HEK293 (cell line): ENCODE results near the gene BTBD16.

Experiments
- CTCF ChIA-PET: fragments of 350-600 bp; formaldehyde crosslinking; extraction: SDS; loops from one replicate; lab custom pipeline; 2021; ENCODE audit warnings: antibody characterized with exemption; lab: Yijun Ruan, JAX
- POLR2A ChIA-PET: fragments of 300-600 bp; formaldehyde crosslinking; extraction: SDS; loops from one replicate; lab custom pipeline; 2020; ENCODE audit warnings: antibody characterized with exemption, inconsistent platforms; lab: Yijun Ruan, JAX
- H3K27ac ChIP-seq: fragments of 200-500 bp; sonication (Bioruptor generic); 2 replicates; pipeline ENCODE4 v1.5.1; 2014; ENCODE audit warnings: low read depth, low read length, control low read depth, inconsistent platforms; ENCODE audit errors: extremely low read depth
- H3K36me3 ChIP-seq, 2 experiments: fragments of 200-500 bp in 1 of 2; sonication (Bioruptor generic) in 1 of 2; 1 replicate in 1 of 2; 2 replicates in 1 of 2; pipeline ENCODE4 v1.5.1; 2014 to 2017; ENCODE audit warnings: inconsistent platforms in 2 of 2, low read length in 2 of 2; ENCODE audit not compliant: control insufficient read depth in 2 of 2, insufficient read depth in 1 of 2
- H3K4me1 ChIP-seq: fragments of 200-500 bp; sonication (Bioruptor generic); 2 replicates; pipeline ENCODE4 v1.5.1; 2014; ENCODE audit warnings: mild to moderate bottlenecking, low read length, inconsistent platforms; ENCODE audit not compliant: control insufficient read depth, insufficient read depth
- H3K4me3 ChIP-seq: 2 replicates; pipeline ENCODE4 v1.5.1; 2011; ENCODE audit warnings: low read depth, mild to moderate bottlenecking, control low read depth, low read length, moderate library complexity
- H3K9me3 ChIP-seq: fragments of 200-500 bp; sonication (Bioruptor generic); 2 replicates; pipeline ENCODE4 v1.5.1; 2014; ENCODE audit warnings: low read depth, low read length, inconsistent platforms; ENCODE audit not compliant: control insufficient read depth, insufficient read depth
- FEZF1 ChIP-seq: fragments of 450-650 bp; formaldehyde crosslinking; IDR thresholded peaks from 2 replicates; pipeline ENCODE4 v1.5.1; 2016; ENCODE audit warnings: missing biosample characterization, missing genetic modification characterization
- GLIS1 ChIP-seq: fragments of 450-650 bp; formaldehyde crosslinking; IDR thresholded peaks from 2 replicates; pipeline ENCODE4 v1.5.1; 2016; ENCODE audit warnings: missing biosample characterization, missing genetic modification characterization
- KLF10 ChIP-seq: fragments of 450-650 bp; IDR thresholded peaks from 2 replicates; pipeline ENCODE4 v1.5.1; 2018; ENCODE audit warnings: missing biosample characterization, mild to moderate bottlenecking, missing genetic modification characterization
- MYNN ChIP-seq: fragments of 450-650 bp; formaldehyde crosslinking; IDR thresholded peaks from 2 replicates; pipeline ENCODE4 v1.5.1; 2016; ENCODE audit warnings: missing biosample characterization, missing genetic modification characterization, borderline replicate concordance
- PBX3 ChIP-seq: sonication (generic); formaldehyde crosslinking; IDR thresholded peaks from 2 replicates; pipeline ENCODE4 v1.8.1; 2022; ENCODE audit warnings: mild to moderate bottlenecking, moderate library complexity, missing genetic modification reagents
- REPIN1 ChIP-seq: fragments of 450-650 bp; formaldehyde crosslinking; IDR thresholded peaks from 2 replicates; pipeline ENCODE4 v1.5.1; 2017; ENCODE audit warnings: missing biosample characterization, missing genetic modification characterization, low read depth
- SP2 ChIP-seq: fragments of 450-650 bp; formaldehyde crosslinking; IDR thresholded peaks from 2 replicates; pipeline ENCODE4 v1.5.1; 2016; ENCODE audit warnings: missing biosample characterization, missing genetic modification characterization
- YY1 ChIP-seq: fragments of 450-650 bp; formaldehyde crosslinking; IDR thresholded peaks from 2 replicates; pipeline ENCODE4 v1.5.1; 2018; ENCODE audit warnings: missing biosample characterization, missing genetic modification characterization
- ZBTB48 ChIP-seq: fragments of 450-650 bp; formaldehyde crosslinking; IDR thresholded peaks from 2 replicates; pipeline ENCODE4 v1.5.1; 2016; ENCODE audit warnings: missing biosample characterization, missing genetic modification characterization
- ZFHX2 ChIP-seq: fragments of 450-650 bp; formaldehyde crosslinking; conservative IDR thresholded peaks from 2 replicates; pipeline ENCODE4 v1.5.1; 2016; ENCODE audit warnings: missing biosample characterization, missing genetic modification characterization
- ZFP69B ChIP-seq: fragments of 450-650 bp; formaldehyde crosslinking; IDR thresholded peaks from 2 replicates; pipeline ENCODE4 v1.5.1; 2016; ENCODE audit warnings: missing biosample characterization, missing genetic modification characterization
- ZNF155 ChIP-seq: fragments of 450-650 bp; formaldehyde crosslinking; IDR thresholded peaks from 2 replicates; pipeline ENCODE4 v1.5.1; 2016; ENCODE audit warnings: missing biosample characterization, missing genetic modification characterization
- ZNF19 ChIP-seq: fragments of 450-650 bp; formaldehyde crosslinking; IDR thresholded peaks from 2 replicates; pipeline ENCODE4; 2016; ENCODE audit warnings: missing biosample characterization, missing genetic modification characterization, low read depth
- ZNF274 ChIP-seq, 2 experiments: fragments of 200-500 bp in 1 of 2; fragments of 450-650 bp in 1 of 2; sonication (Bioruptor generic) in 1 of 2; formaldehyde crosslinking in 1 of 2; IDR thresholded peaks; 2 replicates each; pipeline versions ENCODE4 v1.5.1 to v1.6.1; 2014 to 2016; ENCODE audit warnings: borderline replicate concordance in 1 of 2, inconsistent platforms in 1 of 2, low read length in 1 of 2, missing biosample characterization in 1 of 2, missing genetic modification characterization in 1 of 2
- ZNF341 ChIP-seq: fragments of 450-650 bp; formaldehyde crosslinking; IDR thresholded peaks from 2 replicates; pipeline ENCODE4; 2016; ENCODE audit warnings: low read depth, missing biosample characterization, missing genetic modification characterization
- ZNF362 ChIP-seq: fragments of 450-650 bp; formaldehyde crosslinking; IDR thresholded peaks from 2 replicates; pipeline ENCODE4 v1.5.1; 2016; ENCODE audit warnings: missing biosample characterization, missing genetic modification characterization
- ZNF433 ChIP-seq: fragments of 450-650 bp; formaldehyde crosslinking; IDR thresholded peaks from 2 replicates; pipeline ENCODE4 v1.5.1; 2016; ENCODE audit warnings: missing biosample characterization, missing genetic modification characterization, low read depth
- ZNF501 ChIP-seq: fragments of 450-650 bp; formaldehyde crosslinking; IDR thresholded peaks from 2 replicates; pipeline ENCODE4 v1.5.1; 2016; ENCODE audit warnings: missing biosample characterization, missing genetic modification characterization
- ZNF530 ChIP-seq: fragments of 450-650 bp; formaldehyde crosslinking; IDR thresholded peaks from 2 replicates; pipeline ENCODE4 v1.5.1; 2016; ENCODE audit warnings: low read depth, missing biosample characterization, missing genetic modification characterization
- ZNF544 ChIP-seq: fragments of 450-650 bp; formaldehyde crosslinking; IDR thresholded peaks from 2 replicates; pipeline ENCODE4 v1.5.0; 2017; ENCODE audit warnings: missing biosample characterization, missing genetic modification characterization
- ZNF548 ChIP-seq: fragments of 450-650 bp; formaldehyde crosslinking; IDR thresholded peaks from 2 replicates; pipeline ENCODE4 v1.5.1; 2016; ENCODE audit warnings: missing biosample characterization, missing genetic modification characterization
- ZNF555 ChIP-seq: fragments of 450-650 bp; formaldehyde crosslinking; conservative IDR thresholded peaks from 2 replicates; pipeline ENCODE4 v1.5.1; 2017; ENCODE audit warnings: missing biosample characterization, mild to moderate bottlenecking, missing genetic modification characterization, inconsistent platforms
- ZNF623 ChIP-seq: fragments of 450-650 bp; formaldehyde crosslinking; IDR thresholded peaks from 2 replicates; pipeline ENCODE4 v1.5.1; 2016; ENCODE audit warnings: missing biosample characterization, missing genetic modification characterization
- ZNF639 ChIP-seq: fragments of 450-650 bp; formaldehyde crosslinking; IDR thresholded peaks from 2 replicates; pipeline ENCODE4 v1.5.1; 2016; ENCODE audit warnings: missing biosample characterization, missing genetic modification characterization
- ZNF645 ChIP-seq: fragments of 450-650 bp; formaldehyde crosslinking; IDR thresholded peaks from 2 replicates; pipeline ENCODE4; 2016; ENCODE audit warnings: missing biosample characterization, missing genetic modification characterization
- ZNF664 ChIP-seq: fragments of 450-650 bp; formaldehyde crosslinking; IDR thresholded peaks from 2 replicates; pipeline ENCODE4 v1.5.1; 2016; ENCODE audit warnings: missing biosample characterization, missing genetic modification characterization
- ZNF747 ChIP-seq: fragments of 450-650 bp; formaldehyde crosslinking; IDR thresholded peaks from 2 replicates; pipeline ENCODE4 v1.5.1; 2016; ENCODE audit warnings: missing biosample characterization, missing genetic modification characterization
- ZNF792 ChIP-seq: fragments of 450-650 bp; formaldehyde crosslinking; IDR thresholded peaks from 2 replicates; pipeline ENCODE4 v1.5.1; 2016; ENCODE audit warnings: missing biosample characterization, missing genetic modification characterization
- ZNF837 ChIP-seq: fragments of 450-650 bp; formaldehyde crosslinking; IDR thresholded peaks from 2 replicates; pipeline ENCODE4 v1.5.1; 2016; ENCODE audit warnings: missing biosample characterization, missing genetic modification characterization

The BTBD16 gene

GRCh38 chr10:122281751-122282150 lies 10.7 kb downstream of the BTBD16 start (continued):
- no peak for TF ChIP-seq ZNF639 (tag by site-specific recombination)
- TF ChIP-seq ZNF548 (tag by site-specific recombination), result no peak
- no peak for TF ChIP-seq MYNN (tag by site-specific recombination)
- TF ChIP-seq ZNF747 (tag by site-specific recombination), result no peak
- no peak for TF ChIP-seq ZFP69B
- TF ChIP-seq ZNF19 (tag by site-specific recombination), result no peak
- TF ChIP-seq ZNF645 (tag by site-specific recombination), result no peak
- no peak for TF ChIP-seq YY1 (tag by site-specific recombination)
- TF ChIP-seq ZNF362 (tag by site-specific recombination), result no peak
- no peak for TF ChIP-seq ZNF623 (tag by site-specific recombination)
- TF ChIP-seq, all 188 proteins: peak for 0

- TF ChIP-seq PBX3 (CRISPR knock-in tag) (no peak), ZNF555 (tag by site-specific recombination) (no peak), ZNF837 (tag by site-specific recombination) (no peak), KLF10 (tag by site-specific recombination) (no peak), ZNF155 (tag by site-specific recombination) (no peak), ZNF274 (IDR thresholded peaks at IDR 0.05; ENCODE audit: low read length) (no peak), ZNF274 (tag by site-specific recombination; IDR thresholded peaks at IDR 0.05; ENCODE audit: borderline replicate concordance) (no peak), SP2 (tag by site-specific recombination) (no peak), ZNF433 (tag by site-specific recombination) (no peak), ZNF530 (tag by site-specific recombination) (no peak), GLIS1 (tag by site-specific recombination) (no peak), ZNF792 (tag by site-specific recombination) (no peak), ZNF664 (tag by site-specific recombination) (no peak), ZNF501 (tag by site-specific recombination) (no peak), FEZF1 (no peak), ZNF341 (tag by site-specific recombination) (no peak), REPIN1 (tag by site-specific recombination) (no peak), ZBTB48 (tag by site-specific recombination) (no peak), ZNF544 (tag by site-specific recombination) (no peak), ZFHX2 (no peak)
These were observed 11.2 kb downstream of the BTBD16 start for GRCh38 chr10:122282253-122282671.

More at GRCh38 chr10:122282253-122282671, 11.2 kb downstream of the BTBD16 start:
- Histone ChIP-seq H3K9me3 (no peaks in the 10 kb centered on the region), H3K36me3 (no peaks in the 10 kb centered on the region), H3K4me1 (no peaks in the 10 kb centered on the region), H3K27ac (no peak overlapping the region), H3K4me3 (no peak overlapping the region)
- CTCF ChIA-PET, result interaction anchor here (1.0 to 3.3 kb wide), 3 partner anchors 14 to 283 kb away, joined by 4 to 19 read pairs (median 5); no protein-coding TSS in a partner anchor
- POLR2A ChIA-PET, result no interaction called here
